Mesenchymal stem cell (in vitro differentiated cells and primary cell): Measurements from ENCODE around the gene TEX101.

Experiments
- DNase-seq: peaks from one replicate; pipeline ENCODE4 v3.0.0-alpha.2; 2013
- H2AFZ ChIP-seq: one replicate; pipeline ENCODE4 v1.6.1; 2013; ENCODE audit warnings: low read depth, mild to moderate bottlenecking, control low read depth, inconsistent platforms, low read length, moderate library complexity
- H2AK5ac ChIP-seq: 2 replicates; pipeline ENCODE4 v1.6.1; 2013; ENCODE audit warnings: low read length, moderate library complexity, mild to moderate bottlenecking, inconsistent platforms; ENCODE audit not compliant: severe bottlenecking
- H2BK120ac ChIP-seq: one replicate; pipeline ENCODE4 v1.6.1; 2013; ENCODE audit warnings: low read depth, mild to moderate bottlenecking, inconsistent platforms, low read length, moderate library complexity
- H2BK12ac ChIP-seq, 2 experiments: one replicate each; pipeline ENCODE4 v1.6.1; 2013; ENCODE audit warnings: inconsistent platforms in 2 of 2, low read length in 2 of 2, mild to moderate bottlenecking in 2 of 2, moderate library complexity in 2 of 2, control low read depth in 1 of 2
- H2BK15ac ChIP-seq: one replicate; pipeline ENCODE4 v1.6.1; 2013; ENCODE audit warnings: mild to moderate bottlenecking, low read depth, inconsistent platforms; ENCODE audit not compliant: poor library complexity, severe bottlenecking
- H2BK5ac ChIP-seq: 2 replicates; pipeline ENCODE4 v1.6.1; 2013; ENCODE audit warnings: low read depth, mild to moderate bottlenecking, low read length, control low read depth, inconsistent platforms; ENCODE audit not compliant: poor library complexity, severe bottlenecking
- H3K14ac ChIP-seq, 2 experiments: one replicate each; pipeline ENCODE4 v1.6.1; 2013; ENCODE audit warnings: inconsistent platforms in 2 of 2, low read length in 2 of 2, control low read depth in 1 of 2, mild to moderate bottlenecking in 1 of 2, moderate library complexity in 1 of 2
- H3K18ac ChIP-seq, 2 experiments: one replicate each; pipeline ENCODE4 v1.6.1; 2013; ENCODE audit warnings: inconsistent platforms in 2 of 2, low read length in 2 of 2, control low read depth in 1 of 2, low read depth in 1 of 2, mild to moderate bottlenecking in 1 of 2
- H3K23ac ChIP-seq, 2 experiments: one replicate each; pipeline ENCODE4 v1.6.1; 2013; ENCODE audit warnings: inconsistent platforms in 2 of 2, low read length in 2 of 2, mild to moderate bottlenecking in 2 of 2, moderate library complexity in 2 of 2, control low read depth in 1 of 2
- H3K27ac ChIP-seq: 2 replicates; pipeline ENCODE4 v1.5.1; 2013; ENCODE audit warnings: mild to moderate bottlenecking, moderate library complexity, low read length, control low read depth, inconsistent platforms; ENCODE audit not compliant: poor library complexity, severe bottlenecking
- H3K27me3 ChIP-seq, 2 experiments: 2 replicates each; pipeline versions ENCODE4 v1.6.1 to v1.7.0; 2013; ENCODE audit warnings: low read length in 2 of 2, mild to moderate bottlenecking in 2 of 2, moderate library complexity in 2 of 2, control low read depth in 1 of 2, inconsistent platforms in 1 of 2; ENCODE audit not compliant: control insufficient read depth in 1 of 2, insufficient read depth in 1 of 2
- H3K36me3 ChIP-seq, 2 experiments: 2 replicates each; pipeline versions ENCODE4 v1.6.1 to v1.7.0; 2013; ENCODE audit warnings: low read length in 2 of 2, control low read depth in 1 of 2, inconsistent platforms in 1 of 2, low read depth in 1 of 2, mild to moderate bottlenecking in 1 of 2; ENCODE audit not compliant: insufficient read depth in 2 of 2, control insufficient read depth in 1 of 2
- H3K4ac ChIP-seq, 2 experiments: one replicate each; pipeline ENCODE4 v1.6.1; 2013; ENCODE audit warnings: inconsistent platforms in 2 of 2, low read length in 2 of 2, mild to moderate bottlenecking in 2 of 2, moderate library complexity in 2 of 2, control low read depth in 1 of 2, low read depth in 1 of 2
- H3K4me1 ChIP-seq: 2 replicates; pipeline ENCODE4 v1.6.1; 2013; ENCODE audit warnings: low read depth, low read length, control low read depth; ENCODE audit not compliant: control insufficient read depth, insufficient read depth
- H3K4me2 ChIP-seq: 2 replicates; pipeline ENCODE4 v1.6.1; 2013; ENCODE audit warnings: low read length, mild to moderate bottlenecking, inconsistent platforms; ENCODE audit not compliant: poor library complexity, severe bottlenecking
- H3K4me3 ChIP-seq, 2 experiments: 2 replicates each; pipeline versions ENCODE4 v1.5.1 to v1.7.0; 2013; ENCODE audit warnings: low read length in 2 of 2, mild to moderate bottlenecking in 2 of 2, control low read depth in 1 of 2, low read depth in 1 of 2; ENCODE audit not compliant: insufficient read depth in 1 of 2
- H3K79me1 ChIP-seq: replicated peaks from 2 replicates; pipeline ENCODE4 v1.6.1; 2013; ENCODE audit warnings: mild to moderate bottlenecking, control low read depth, low read length, inconsistent platforms; ENCODE audit not compliant: poor library complexity, severe bottlenecking
- H3K9ac ChIP-seq: 2 replicates; pipeline ENCODE4 v1.7.0; 2013; ENCODE audit warnings: mild to moderate bottlenecking, low read length, moderate library complexity
- H3K9me3 ChIP-seq: 2 replicates; pipeline ENCODE4 v1.7.0; 2013; ENCODE audit warnings: mild to moderate bottlenecking, low read length; ENCODE audit not compliant: control insufficient read depth
- H4K8ac ChIP-seq: one replicate; pipeline ENCODE4 v1.6.1; 2013; ENCODE audit warnings: inconsistent platforms, mild to moderate bottlenecking, low read length, moderate library complexity
- H4K91ac ChIP-seq: one replicate; pipeline ENCODE4 v1.6.1; 2013; ENCODE audit warnings: mild to moderate bottlenecking, low read length, inconsistent platforms
- WGBS: methylation state at CpG from one replicate; pipeline ENCODE4 v1.1.7; 2013; ENCODE audit warnings: mixed read lengths; 5-methylcytosine and 5-hydroxymethylcytosine counted together

Gene TEX101

DNA sequence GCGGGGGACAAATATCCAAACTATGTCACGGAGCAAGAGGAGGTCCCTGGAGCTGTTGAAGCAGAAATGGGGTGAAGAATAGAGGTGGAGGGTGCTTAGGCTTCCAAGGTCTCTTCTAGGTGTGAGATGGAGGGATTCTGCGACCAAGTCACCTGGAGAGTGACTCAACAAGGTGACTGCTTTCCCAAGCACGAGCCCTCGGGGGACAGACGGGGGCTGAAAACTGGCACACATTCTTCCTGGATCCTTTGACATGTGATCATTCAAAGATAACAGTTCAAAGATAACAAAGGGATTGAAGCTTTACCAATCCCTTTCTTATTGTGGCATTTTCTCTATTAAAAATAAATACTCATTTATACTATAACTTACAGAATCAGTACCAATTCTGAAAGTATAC is 2.2 kb upstream of the TEX101 start:
- no peaks in the 10 kb centered on the region for H3K9me3 ChIP-seq
- no peak overlapping the region for H3K4me3 ChIP-seq
- peaks cover 0 to 6% of the 10 kb centered on the region in 2 experiments for H3K27me3 ChIP-seq
- H4K8ac ChIP-seq: no peak overlapping the region
- H2AFZ ChIP-seq: no peak overlapping the region
- H2BK120ac ChIP-seq: no peak overlapping the region
- H2BK12ac ChIP-seq: no peak overlapping the region
- no peak overlapping the region for H2AK5ac ChIP-seq
- H3K23ac ChIP-seq: no peak overlapping the region
- H3K79me1 ChIP-seq: no peaks in the 10 kb centered on the region
- H3K9ac ChIP-seq: no peak overlapping the region
- no peaks in the 10 kb centered on the region for H3K36me3 ChIP-seq
- H2BK5ac ChIP-seq: no peak overlapping the region
- H3K14ac ChIP-seq: no peak overlapping the region
- no peak overlapping the region for H3K4me2 ChIP-seq
- H3K4ac ChIP-seq: no peak overlapping the region
- no peaks in the 10 kb centered on the region for H3K4me1 ChIP-seq
- H2BK15ac ChIP-seq: no peak overlapping the region
- H3K18ac ChIP-seq: no peak overlapping the region
- no peak for DNase-seq
- 54% methylated on average over 6 of the region's 6 CpGs for WGBS
- H3K27ac ChIP-seq: no peak overlapping the region
- no peak overlapping the region for H4K91ac ChIP-seq

DNA sequence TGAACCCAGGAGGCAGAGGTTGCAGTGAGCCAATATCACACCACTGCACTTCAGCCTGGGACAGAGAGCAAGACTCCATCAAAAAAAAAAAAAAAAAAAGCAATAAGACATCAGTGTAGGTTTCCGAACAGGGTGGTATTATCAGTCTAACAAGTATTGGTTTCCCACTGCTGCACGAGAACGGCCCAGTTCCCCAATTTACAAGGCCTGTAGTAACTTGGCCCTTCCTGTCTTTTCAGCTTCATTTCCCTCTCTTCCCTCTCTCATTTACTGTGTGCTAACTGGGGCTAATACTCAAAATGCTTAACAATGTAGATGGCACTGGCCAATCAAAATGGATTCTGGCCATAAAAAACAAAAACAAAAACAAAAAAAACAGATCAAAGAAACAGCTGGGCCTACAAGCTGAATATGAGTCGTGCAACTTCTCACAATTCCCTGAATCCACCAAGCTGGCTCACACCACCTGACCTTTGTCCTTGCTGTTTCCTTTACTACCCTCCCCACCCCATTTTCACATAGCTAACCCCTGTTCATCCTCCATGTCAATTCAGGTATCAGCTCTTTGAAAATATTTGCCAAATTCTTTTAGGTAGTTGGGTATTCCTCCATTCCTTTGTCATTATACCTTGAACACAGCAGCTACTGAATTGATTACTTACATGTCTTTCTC is 2.4 kb downstream of the TEX101 start:
- Histone ChIP-seq H2BK15ac (no peak overlapping the region), H2AFZ (no peak overlapping the region), H3K4me1 (no peaks in the 10 kb centered on the region), H3K4me3 (no peak overlapping the region), H3K9ac (no peak overlapping the region), H3K79me1 (no peaks in the 10 kb centered on the region), H2BK5ac (no peak overlapping the region), H4K91ac (no peak overlapping the region), H3K23ac (no peak overlapping the region), H3K27ac (no peak overlapping the region), H3K4me2 (no peak overlapping the region), H3K18ac (no peak overlapping the region), H2AK5ac (no peak overlapping the region), H3K27me3 (peaks cover 0 to 30% of the 10 kb centered on the region in 2 experiments), H3K14ac (no peak overlapping the region), H2BK12ac (no peak overlapping the region), H3K36me3 (no peaks in the 10 kb centered on the region), H3K4ac (no peak overlapping the region), H4K8ac (no peak overlapping the region), H2BK120ac (no peak overlapping the region), H3K9me3 (no peaks in the 10 kb centered on the region)
- DNase-seq: no peak
- 66% methylated on average over 4 of the region's 4 CpGs for WGBS

DNA sequence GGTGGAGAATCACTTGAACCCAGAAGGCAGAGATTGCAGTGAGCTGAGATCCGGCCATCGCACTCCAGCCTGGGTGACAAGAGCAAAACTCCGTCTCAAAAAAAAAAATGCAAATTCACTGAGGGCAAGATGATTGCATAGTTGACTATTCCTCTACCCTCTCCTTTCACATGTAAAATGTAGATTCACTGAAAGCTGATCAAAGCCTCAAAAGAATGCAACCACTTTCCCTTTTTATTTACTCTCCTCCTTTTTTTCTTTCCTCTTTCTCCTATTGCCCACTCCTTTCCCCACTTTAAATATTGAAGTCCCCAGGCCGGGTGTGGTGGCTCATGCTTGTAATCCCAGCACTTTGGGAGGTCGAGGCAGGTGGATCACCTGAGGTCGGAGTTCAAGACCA is 6.3 kb downstream of the TEX101 start:
- Histone ChIP-seq H3K27ac (no peak overlapping the region), H2BK15ac (no peak overlapping the region), H2AK5ac (no peak overlapping the region), H3K36me3 (no peaks in the 10 kb centered on the region), H3K9ac (no peak overlapping the region), H3K4me1 (no peaks in the 10 kb centered on the region), H4K91ac (no peak overlapping the region), H3K23ac (no peak overlapping the region), H2BK5ac (no peak overlapping the region), H2AFZ (no peak overlapping the region), H2BK120ac (no peak overlapping the region), H3K4ac (no peak overlapping the region), H3K14ac (no peak overlapping the region), H3K79me1 (no peaks in the 10 kb centered on the region), H3K9me3 (no peaks in the 10 kb centered on the region), H3K4me3 (no peak overlapping the region), H3K27me3 (peaks cover 0 to 33% of the 10 kb centered on the region in 2 experiments), H3K4me2 (no peak overlapping the region), H4K8ac (no peak overlapping the region), H2BK12ac (no peak overlapping the region), H3K18ac (no peak overlapping the region)
- 59% methylated on average over 6 of the region's 6 CpGs for WGBS
- DNase-seq: no peak

DNA sequence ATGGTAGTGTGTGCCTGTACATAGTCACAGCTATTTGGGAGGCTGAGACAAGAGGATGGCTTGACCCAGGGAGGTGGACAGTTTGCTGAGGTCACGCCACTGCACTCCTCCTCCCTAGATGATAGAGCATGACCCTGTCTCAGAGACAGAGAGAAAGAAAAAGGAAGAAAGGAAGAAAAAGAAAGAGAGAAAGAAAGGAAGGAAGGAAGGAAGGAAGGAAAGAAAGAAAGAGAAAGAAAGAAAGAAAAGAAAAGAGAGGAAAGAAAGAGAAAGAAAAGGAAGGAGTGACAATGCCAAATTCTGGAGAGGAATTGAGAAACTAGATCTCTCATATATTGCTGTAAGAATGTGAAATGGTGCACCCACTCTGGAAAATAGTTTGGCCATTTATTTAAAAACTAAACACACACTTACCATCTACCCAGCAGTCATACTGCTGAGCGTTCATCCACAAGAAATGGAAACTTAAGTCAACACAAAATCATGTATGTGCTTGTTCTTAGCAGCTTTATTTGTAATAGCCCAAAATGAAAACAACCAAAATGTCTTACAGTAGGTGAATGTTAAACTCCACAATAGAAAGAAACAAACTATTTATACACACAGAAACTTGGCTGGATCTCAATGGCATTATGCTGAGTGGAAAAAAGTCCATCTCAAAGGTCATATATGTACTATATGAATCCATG is 7.5 kb downstream of the TEX101 start:
- no peaks in the 10 kb centered on the region for H3K36me3 ChIP-seq
- H3K14ac ChIP-seq: no peak overlapping the region
- H3K23ac ChIP-seq: no peak overlapping the region
- H3K4me1 ChIP-seq: no peaks in the 10 kb centered on the region
- no peak overlapping the region for H3K4me3 ChIP-seq
- WGBS: 89% methylated on average over 2 of the region's 2 CpGs
- no peak overlapping the region for H2BK15ac ChIP-seq
- H2AK5ac ChIP-seq: no peak overlapping the region
- H2BK12ac ChIP-seq: no peak overlapping the region
- H3K9me3 ChIP-seq: no peaks in the 10 kb centered on the region
- H3K27me3 ChIP-seq: peaks cover 0 to 33% of the 10 kb centered on the region in 2 experiments
- H4K91ac ChIP-seq: no peak overlapping the region
- no peak overlapping the region for H3K18ac ChIP-seq
- H3K27ac ChIP-seq: no peak overlapping the region
- H3K4ac ChIP-seq: no peak overlapping the region
- H4K8ac ChIP-seq: no peak overlapping the region
- H2BK5ac ChIP-seq: no peak overlapping the region
- no peak overlapping the region for H3K4me2 ChIP-seq
- no peak overlapping the region for H3K9ac ChIP-seq
- no peak overlapping the region for H2BK120ac ChIP-seq
- no peaks in the 10 kb centered on the region for H3K79me1 ChIP-seq
- no peak overlapping the region for H2AFZ ChIP-seq
- no peak for DNase-seq
